Measurements from ENCODE around the gene ANKS1A.
"Not testable (repeated sequence)": the region's sequence is repeated elsewhere in the genome, so short reads cannot be mapped to it uniquely, and the experiment has no call there.

The ANKS1A gene, protein sequence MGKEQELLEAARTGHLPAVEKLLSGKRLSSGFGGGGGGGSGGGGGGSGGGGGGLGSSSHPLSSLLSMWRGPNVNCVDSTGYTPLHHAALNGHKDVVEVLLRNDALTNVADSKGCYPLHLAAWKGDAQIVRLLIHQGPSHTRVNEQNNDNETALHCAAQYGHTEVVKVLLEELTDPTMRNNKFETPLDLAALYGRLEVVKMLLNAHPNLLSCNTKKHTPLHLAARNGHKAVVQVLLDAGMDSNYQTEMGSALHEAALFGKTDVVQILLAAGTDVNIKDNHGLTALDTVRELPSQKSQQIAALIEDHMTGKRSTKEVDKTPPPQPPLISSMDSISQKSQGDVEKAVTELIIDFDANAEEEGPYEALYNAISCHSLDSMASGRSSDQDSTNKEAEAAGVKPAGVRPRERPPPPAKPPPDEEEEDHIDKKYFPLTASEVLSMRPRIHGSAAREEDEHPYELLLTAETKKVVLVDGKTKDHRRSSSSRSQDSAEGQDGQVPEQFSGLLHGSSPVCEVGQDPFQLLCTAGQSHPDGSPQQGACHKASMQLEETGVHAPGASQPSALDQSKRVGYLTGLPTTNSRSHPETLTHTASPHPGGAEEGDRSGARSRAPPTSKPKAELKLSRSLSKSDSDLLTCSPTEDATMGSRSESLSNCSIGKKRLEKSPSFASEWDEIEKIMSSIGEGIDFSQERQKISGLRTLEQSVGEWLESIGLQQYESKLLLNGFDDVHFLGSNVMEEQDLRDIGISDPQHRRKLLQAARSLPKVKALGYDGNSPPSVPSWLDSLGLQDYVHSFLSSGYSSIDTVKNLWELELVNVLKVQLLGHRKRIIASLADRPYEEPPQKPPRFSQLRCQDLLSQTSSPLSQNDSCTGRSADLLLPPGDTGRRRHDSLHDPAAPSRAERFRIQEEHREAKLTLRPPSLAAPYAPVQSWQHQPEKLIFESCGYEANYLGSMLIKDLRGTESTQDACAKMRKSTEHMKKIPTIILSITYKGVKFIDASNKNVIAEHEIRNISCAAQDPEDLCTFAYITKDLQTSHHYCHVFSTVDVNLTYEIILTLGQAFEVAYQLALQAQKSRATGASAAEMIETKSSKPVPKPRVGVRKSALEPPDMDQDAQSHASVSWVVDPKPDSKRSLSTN

DNA sequence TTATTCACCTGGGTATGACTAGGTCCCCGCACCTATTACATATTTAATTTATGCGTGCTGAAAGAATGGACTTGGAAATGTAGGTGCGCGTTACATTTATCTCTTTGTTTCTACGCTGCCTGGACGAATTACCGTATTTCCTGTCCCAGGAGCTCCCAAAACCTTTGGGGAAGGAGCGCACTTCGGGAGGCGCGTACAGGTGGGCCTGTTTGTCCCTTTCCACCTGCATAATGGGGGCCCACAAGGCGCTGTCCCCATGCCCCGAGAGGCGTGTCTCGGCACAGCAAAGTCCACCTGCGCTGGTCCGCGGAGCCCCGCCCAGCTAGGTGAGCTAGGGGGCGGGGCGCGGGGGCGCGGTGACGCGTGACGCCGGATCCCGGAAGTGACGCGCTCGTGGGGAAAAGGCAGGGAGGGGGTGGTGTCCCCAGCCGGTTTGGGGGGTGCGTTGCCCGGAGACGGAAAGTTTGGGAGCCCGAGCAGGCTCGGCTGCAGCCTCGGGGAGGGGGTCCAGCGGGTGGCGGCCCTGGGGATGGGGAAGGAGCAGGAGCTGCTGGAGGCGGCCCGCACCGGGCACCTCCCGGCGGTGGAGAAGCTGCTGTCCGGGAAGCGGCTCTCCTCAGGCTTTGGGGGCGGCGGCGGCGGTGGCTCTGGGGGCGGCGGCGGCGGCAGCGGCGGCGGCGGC is at the start of gene ANKS1A:
ANKS1A (plus strand) TSS at position 382 of the 682 bp plus-strand sequence; CDS start at position 530, 148 bp downstream.
- DNase-seq (ENCODE audit: low read depth in 1 of 2, low spot score in 1 of 2), result peak; percentile 85 to 87

GRCh38 chr6:34839666-34840352 is 49.2 kb upstream of the ANKS1A start:
- DNase-seq (ENCODE audit: low read depth in 1 of 2, low spot score in 1 of 2), result no peak

GRCh38 chr6:34849066-34849465 is 40.0 kb upstream of the ANKS1A start:
- DNase-seq (ENCODE audit: low read depth in 1 of 2, low spot score in 1 of 2), result not testable (repeated sequence)

- no peak for DNase-seq (ENCODE audit: low read depth in 1 of 2, low spot score in 1 of 2)
Measured at GRCh38 chr6:34851361-34851760, 37.7 kb upstream of the ANKS1A start.

GRCh38 chr6:34852406-34853085 is 36.5 kb upstream of the ANKS1A start:
- DNase-seq (ENCODE audit: low read depth in 1 of 2, low spot score in 1 of 2), result no peak

- DNase-seq (ENCODE audit: low read depth in 1 of 2, low spot score in 1 of 2), result no peak
Measured at GRCh38 chr6:34855463-34855862, 33.6 kb upstream of the ANKS1A start.

GRCh38 chr6:34858681-34859080 is 30.4 kb upstream of the ANKS1A start:
- no peak for DNase-seq (ENCODE audit: low read depth in 1 of 2, low spot score in 1 of 2)

DNA sequence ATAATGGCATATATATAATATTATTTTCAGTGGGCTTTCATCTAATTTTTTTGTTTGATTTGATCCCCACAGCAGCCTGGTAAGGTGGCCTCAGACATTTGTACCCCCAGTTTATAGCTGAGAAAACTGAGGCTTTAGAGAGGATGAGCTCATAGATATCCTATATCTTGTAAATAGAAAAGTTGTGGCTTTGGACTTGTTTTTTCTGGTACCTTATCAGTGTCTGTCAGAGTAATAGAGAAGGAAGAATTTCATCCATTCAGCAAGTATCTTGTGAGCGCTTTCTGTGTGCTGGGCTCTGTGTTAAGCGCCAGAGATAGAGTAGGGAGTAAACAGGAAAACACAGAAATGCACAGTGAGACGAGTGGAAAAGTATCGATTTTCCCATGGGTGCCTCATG is 29.1 kb upstream of the ANKS1A start:
- DNase-seq (ENCODE audit: low read depth in 1 of 2, low spot score in 1 of 2), result no peak

- DNase-seq (ENCODE audit: low read depth in 1 of 2, low spot score in 1 of 2), result no peak
Measured at GRCh38 chr6:34860776-34861175, 28.3 kb upstream of the ANKS1A start.

GRCh38 chr6:34864007-34864406 is 25.0 kb upstream of the ANKS1A start:
- DNase-seq (ENCODE audit: low read depth in 1 of 2, low spot score in 1 of 2), result no peak

DNA sequence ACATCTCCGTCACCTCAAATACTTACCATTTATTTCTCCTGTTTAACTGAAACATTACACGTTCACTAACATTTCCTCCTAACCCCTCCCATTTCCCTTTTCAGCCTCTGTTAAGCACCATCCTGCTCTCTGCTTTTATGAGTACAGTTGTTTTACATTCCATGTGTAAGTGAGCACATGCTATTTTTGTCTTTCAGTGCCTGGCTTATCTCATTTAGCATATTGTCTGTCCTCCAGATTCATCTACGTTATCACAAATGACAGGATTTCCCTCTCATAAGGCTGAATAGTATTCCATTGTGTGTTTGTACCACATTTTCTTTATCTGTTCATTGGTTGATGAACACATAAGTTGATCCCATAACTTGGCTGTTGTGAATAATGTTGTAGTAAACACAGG is 23.9 kb upstream of the ANKS1A start:
- DNase-seq (ENCODE audit: low read depth in 1 of 2, low spot score in 1 of 2), result no peak

GRCh38 chr6:34866509-34866908 is 22.5 kb upstream of the ANKS1A start:
- DNase-seq (ENCODE audit: low read depth in 1 of 2, low spot score in 1 of 2), result no peak

DNA sequence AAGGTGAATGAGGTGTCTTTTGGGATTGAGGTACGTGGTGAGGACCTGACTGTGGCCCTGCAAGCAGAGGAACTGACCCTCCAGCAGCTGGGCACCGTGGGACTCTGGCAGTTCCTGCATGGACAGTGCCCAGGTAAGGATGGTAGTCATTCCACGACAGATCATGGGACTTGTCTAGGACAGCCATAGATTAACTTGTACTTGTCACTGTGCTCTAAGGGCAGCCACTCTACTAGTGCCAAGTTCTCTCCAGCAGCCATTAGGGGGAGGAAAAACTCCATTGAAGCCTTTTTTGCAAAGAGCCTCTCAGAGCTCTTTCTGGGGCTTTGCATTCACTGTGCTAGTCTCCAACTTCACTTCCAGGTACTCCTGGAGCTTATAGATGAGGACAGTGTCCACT is 21.6 kb upstream of the ANKS1A start:
- no peak for DNase-seq (ENCODE audit: low read depth in 1 of 2, low spot score in 1 of 2)

GRCh38 chr6:34871853-34872252 is 17.2 kb upstream of the ANKS1A start:
- DNase-seq (ENCODE audit: low read depth in 1 of 2, low spot score in 1 of 2), result no peak

GRCh38 chr6:34872332-34872731 is 16.7 kb upstream of the ANKS1A start:
- no peak for DNase-seq (ENCODE audit: low read depth in 1 of 2, low spot score in 1 of 2)

DNA sequence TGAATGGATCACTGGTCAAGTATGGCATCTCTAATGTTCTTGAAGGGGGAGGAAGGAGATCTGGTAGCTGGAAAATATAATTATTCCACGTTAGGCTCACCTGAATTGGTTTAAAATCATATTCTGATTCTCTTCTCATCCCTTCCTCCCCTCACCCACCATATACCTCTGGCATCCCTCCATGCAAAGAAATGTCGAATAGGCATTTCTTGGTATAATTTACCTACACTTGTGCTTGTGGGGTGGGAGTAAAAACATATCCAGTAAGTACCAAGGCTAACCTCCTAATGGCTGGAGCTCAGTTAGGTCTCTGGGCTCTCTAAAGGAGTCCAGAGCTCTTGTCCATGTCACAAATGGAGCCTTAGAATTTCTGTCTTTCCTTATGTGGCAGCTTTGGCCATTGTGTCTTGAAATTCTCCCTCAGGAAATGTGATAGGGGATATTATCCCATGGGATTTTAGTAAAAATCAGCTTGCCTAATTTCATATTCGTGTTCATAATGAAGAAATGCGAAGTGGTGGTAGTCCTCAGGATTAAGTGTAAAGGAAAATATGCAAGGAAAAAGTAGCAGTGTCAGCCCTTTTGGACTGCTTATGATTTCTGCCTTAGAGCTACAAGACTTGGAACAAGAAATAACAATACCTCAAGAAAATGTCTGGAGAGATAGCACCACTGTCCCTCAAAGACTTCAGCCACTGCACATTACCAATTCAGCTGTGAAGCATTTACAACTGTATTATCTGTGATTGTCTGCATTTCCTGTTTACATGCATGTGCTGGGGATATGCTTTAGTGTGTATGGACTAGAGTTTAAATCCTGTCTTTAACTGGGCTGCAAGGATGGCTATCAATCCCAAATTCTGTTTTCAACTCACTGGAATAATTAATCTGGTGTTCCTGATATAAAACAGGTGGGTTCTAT is 13.5 kb upstream of the ANKS1A start:
- no peak for DNase-seq (ENCODE audit: low read depth in 1 of 2, low spot score in 1 of 2)

DNA sequence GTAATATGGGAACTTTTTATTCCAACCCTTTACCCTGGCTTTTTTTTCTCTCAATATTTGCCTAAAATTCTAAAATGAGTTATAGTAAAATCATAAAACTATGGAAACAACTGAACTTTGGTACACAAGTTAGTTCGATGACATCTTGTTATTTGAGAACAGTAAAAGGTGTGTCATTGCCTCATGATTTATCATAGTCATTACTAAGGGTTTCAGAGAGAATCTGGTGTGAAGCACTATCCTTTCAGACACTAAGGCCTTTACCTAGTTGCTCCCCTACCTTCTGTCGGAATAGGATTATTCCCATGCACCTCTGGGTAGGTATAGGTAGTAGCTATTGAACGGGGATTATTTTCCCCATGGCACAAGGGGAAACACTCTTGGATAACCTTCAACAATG is 12.6 kb upstream of the ANKS1A start:
- DNase-seq (ENCODE audit: low read depth in 1 of 2, low spot score in 1 of 2), result no peak

DNA sequence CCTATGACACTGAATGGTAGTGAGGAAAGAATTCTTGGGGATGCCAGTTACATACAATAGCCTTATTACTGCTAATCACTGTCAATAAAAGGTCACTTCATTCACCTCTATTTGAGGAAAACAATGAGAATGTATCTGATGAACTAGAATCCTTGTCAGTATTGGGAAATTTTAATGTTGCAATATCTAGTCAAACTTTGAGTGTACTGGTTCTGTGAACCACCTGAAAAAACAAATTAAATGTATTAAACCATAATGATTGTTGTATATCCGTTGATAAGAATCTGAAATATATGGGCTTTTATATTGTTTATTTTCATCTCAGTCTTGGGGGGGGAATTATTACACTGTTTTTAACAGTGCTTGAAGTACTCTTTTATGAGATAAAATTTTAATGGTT is 11.8 kb upstream of the ANKS1A start:
- no peak for DNase-seq (ENCODE audit: low read depth in 1 of 2, low spot score in 1 of 2)
